Skeletal muscle cell (primary cell): ENCODE results near the gene DMGDH.

Source experiments
- DNase-seq: peaks from one replicate; pipeline ENCODE4 v3.0.0-alpha.2; 2010; ENCODE audit warnings: low read depth
- H3K4me3 ChIP-seq: 2 replicates; pipeline ENCODE4 v1.5.1; 2011; ENCODE audit warnings: low read depth, mild to moderate bottlenecking, control low read depth, low read length, moderate library complexity

The DMGDH gene

DNA sequence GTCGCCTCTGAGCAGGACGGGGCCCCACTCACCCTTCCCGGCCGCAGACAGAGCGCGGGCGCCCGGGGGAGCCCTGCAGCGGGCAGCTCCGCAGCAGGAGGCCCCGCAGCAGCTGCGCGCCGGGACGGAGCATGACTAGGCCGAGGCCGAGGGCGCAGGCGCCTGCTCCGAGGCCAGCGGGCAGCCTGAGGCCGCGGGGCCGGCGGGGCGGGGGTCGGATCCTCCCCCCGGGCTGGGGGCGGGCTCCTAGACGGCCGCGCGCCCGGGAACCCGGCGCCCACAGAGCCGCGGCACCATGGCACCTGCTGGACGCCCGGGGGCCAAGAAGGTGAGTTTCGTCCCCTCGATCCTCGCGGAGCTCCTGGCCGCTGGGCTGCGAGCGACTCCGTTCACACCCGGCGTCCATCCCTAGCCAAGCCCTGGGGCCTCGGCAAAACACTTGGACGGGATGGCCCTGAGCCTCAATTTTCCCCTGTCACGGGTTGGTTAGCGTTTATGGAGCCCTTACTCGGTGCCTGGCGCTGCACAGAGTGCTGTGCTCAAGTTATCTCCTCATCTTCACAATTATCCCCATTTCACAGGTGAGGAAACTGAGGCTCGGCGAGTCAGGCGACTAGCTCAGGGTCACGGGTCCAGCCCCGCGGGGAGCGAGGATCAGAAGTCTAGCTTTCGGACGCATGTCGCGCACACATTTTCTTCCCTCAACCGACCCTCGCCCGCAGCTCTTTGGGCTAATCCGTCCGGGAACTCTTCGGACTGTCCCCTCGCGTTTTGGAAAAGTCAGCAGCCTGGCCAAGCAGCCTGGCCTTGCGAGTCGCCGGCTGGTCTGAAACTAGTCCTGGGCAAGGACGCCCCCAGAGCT, at the start of gene DMGDH, which contains the start of gene BHMT2:
DMGDH (minus strand) TSS at position 187 of the 862 bp plus-strand sequence; CDS start at position 133, 54 bp downstream.
BHMT2 (plus strand) TSS at position 280 of the 862 bp plus-strand sequence; CDS start at position 296, 16 bp downstream.
- H3K4me3 ChIP-seq: peak within 1 kb of the TSS; percentile 31
- DNase-seq: no peak

DNA sequence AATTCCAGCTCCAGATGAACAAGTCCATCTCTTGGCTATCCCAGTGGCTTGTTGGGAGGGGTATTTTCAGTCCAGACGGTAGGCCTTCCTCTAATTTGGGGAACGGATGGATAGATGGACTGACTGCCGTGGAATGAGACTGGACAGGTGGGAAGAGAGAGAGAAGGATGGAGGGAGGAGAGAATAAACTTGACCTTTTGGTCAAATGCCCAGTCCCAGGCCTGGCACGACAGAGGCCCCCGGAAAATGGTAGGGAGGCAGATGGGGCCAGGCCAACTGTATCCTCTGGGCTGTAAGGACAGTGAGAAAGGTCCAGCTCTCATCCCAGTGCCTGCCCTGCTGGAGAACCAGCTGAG, 43.2 kb upstream of the DMGDH start:
- DNase-seq: no peak
- no peak overlapping the region for H3K4me3 ChIP-seq

DNA sequence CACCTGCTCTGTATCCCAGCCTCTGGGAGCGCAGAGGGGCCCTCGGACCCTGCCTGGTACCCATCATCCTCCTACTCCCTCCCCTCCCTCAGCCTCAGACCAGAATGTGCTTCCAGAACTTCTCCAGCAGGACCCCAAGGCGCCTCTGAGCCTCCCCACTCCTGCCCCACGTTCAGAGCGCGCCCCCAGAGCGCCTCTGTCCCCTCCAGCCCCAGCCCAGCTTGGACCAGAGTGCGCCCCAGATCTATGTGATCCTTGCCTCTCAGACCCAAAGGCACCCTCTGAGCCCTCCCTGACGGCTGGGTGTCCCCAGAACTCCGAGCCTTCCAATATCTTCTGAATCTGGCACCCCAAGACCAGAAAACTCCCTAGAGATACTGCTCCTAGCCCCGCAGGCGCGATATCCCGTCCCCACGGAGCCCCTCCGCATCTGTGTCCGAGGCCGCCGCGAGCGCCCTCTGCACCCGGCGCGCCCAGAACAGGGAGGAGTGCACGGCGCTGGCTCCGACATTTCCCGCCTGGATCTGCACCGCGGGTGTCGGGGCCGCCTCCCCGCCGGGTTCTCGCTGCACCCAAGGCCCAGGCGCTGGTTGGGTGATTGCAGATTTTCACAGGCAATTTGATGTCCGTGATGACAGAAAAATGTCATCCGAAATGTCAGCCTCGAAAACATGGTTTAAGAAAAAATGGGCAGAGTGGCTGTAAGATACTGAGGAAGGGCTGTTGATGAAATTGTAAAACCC, 42.7 kb upstream of the DMGDH start:
- no peak overlapping the region for H3K4me3 ChIP-seq
- no peak for DNase-seq

DNA sequence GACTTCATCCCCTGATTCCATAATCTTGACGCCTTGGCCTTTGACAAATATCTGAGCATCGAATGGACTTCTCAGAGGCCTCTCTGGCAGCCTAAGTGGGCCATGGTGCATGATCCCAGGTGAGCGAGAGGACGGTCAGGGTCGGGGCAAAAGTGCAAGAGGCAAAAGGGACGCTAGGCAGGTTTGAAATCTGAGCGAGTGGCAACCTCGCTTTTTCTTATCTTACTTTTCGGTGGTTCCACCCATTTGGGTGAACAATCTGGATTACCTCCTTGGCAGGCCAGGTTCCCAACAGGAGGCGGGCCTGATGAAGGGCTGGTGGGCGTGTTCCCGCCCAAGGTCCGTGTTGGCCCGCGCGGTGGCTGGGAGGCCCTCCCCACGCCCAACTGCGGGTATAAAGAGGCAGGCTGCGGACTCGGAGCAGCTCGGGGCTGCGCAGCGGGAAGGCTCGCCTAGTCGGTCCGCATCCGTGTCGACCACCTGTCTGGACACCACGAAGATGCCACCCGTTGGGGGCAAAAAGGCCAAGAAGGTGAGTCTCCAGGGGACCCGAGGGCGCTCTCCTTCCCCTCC, 42.0 kb upstream of the DMGDH start, which contains the start of gene BHMT:
BHMT (plus strand) TSS at position 423 of the 573 bp plus-strand sequence; CDS start at position 500, 77 bp downstream.
- DNase-seq: no peak
- no peak within 1 kb of the TSS for H3K4me3 ChIP-seq

DNA sequence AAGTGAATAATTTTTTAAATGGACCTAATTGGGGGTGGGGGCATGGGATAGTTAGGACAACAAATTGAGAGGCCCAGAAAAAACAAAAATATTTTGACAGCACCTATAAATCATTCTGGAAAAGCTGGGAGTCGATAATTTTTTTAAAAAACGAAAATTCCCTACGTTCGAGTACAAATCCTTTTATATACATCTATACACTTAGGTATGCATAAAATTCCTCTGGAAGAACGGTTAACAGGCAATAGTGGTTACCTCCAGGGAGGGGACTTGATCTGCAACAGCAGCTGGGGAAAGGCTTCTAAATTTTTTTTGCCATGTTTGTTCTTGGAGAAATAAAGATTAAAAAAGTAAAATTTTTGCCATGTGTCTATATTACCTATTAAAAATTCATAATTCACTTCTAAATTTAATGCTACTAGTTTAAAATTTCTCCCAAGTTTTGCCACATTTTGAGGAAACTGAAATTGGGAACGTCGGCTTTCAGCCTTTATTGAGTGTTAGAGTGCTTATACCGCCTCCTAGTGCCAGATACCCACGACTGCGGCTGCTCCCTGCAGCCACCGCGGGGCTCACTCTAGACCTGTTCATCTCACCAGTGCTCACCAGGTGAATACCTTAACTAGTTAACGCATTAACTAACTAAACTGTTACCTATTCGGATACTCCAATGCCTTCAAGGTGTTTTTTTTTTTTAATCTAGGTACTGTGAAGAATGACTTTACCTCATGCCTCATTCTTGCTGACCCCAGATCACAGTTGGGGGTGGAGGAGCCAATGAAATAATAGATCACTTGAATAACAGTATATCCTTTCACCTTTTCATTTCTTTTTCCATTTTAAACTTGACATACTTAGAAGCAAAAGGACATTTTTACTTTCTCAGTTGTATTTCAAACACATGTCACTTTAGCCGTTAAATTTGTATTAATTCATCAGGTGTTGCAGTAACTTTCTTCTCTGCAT, 40.3 kb upstream of the DMGDH start:
- H3K4me3 ChIP-seq: no peak overlapping the region
- no peak for DNase-seq

DNA sequence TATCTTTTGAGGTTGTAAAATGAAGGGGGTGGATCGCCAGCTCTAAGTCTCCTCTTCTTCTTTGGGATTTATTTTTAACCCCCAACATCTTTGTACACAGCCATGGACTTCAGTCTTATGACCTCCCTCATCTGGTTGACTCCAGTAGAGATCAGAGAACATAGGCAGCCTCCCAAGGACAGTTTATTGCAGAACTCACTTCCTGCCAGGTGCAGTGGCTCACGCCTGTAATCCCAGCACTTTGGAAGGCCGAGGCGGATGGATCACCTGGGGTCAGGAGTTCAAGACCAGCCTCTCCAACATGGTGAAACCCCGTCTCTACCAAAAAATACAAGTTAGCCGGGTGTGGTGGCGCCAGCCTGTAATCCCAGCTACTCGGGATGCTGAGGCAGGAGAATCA, 39.3 kb upstream of the DMGDH start:
- H3K4me3 ChIP-seq: no peak overlapping the region
- no peak for DNase-seq

DNA sequence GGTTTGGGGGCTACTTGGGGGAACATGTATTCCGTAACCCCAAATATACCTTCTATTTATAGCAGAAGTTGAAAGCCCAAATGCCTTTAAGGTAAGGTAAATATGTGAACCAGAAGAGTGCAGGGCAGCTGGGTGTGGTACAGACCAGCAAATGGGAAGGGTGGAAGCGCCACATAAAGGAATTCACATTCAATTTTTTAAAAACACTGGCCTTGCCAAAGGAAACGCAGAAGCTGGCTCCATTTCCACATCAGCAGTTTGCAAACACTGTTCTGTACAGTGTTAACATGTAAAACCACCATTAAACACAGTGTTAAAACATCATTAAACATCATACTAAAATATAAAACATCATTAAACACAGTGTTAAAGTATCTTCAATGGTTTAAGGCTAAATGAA, 38.6 kb upstream of the DMGDH start:
- DNase-seq: no peak

DNA sequence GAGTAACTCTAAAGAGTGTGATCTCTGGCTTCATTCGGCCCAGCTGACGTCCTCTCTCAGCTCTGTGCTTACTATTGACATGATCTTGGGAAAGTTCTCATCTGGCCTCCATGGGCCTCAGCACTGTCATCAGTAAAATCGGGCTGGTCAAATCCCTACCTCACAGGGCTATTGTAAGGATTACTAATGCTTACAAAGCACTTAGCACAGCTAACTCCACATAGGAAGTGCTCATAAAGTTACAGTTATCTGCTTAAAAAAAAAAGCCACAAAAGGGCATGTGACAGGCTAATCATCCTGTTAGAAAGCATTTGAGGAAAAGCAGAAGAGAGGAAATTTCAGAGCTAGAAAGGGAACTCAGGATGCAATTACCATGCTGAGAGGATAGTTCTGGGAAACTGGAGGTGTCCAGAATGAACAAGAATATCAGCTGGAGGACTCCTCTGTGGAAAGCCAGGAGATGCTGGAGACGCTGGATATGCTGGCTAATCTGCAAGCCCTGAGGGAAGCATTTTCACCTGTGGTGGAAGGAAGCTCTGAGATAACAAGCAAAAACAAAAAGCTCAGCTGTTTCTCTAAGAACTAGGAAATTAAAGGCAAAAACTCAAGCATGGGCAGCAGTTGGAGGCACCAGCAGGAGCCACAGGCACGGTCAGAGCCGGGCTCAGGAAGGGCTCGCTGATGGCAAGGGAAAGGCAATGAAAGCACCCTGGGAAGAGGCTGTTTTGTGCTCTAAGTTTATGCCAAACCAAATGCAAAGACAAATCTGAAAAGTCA, 37.7 kb upstream of the DMGDH start:
- H3K4me3 ChIP-seq: no peak overlapping the region
- DNase-seq: peak; percentile 6

More for the DNA sequence above, 38.6 kb upstream of the DMGDH start:
- no peak overlapping the region for H3K4me3 ChIP-seq

DNA sequence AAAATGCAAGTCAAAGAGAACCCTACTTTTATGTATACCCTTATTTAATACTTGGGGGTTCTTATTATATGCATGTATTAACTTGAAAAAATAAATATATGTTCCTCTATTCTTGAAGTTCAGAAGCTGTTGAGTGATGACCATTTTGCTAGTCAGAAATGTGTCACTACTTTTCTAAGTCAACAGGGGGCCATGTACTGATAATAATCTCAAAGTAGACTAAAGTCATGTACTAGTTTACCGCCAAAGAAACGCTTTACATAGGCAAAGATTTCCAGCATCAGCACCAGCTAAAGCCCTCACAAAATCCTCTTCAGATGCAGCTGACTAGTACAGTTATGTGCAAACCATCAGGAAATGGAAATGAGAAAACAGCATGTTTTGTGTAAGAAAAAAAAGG, 36.4 kb upstream of the DMGDH start:
- no peak for DNase-seq
- H3K4me3 ChIP-seq: no peak overlapping the region

DNA sequence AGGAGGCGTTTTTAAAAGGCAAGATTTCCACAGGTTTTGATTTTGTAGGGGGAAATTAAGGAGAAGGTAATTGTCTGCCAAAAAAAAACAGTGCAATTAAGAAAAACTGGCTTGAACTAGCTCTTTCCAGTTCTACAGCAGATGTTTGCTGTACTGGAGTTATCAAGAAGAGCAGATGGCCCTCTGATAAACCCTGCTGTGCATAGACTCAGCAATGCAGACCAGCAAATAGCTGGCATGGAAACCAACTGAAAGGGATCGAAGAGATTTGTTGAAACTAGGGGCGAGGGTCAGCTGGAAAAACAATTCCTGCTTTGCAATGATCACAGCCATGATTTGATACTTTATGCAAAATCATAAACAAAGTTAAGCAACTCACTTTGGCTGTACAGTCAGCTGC, 24.3 kb upstream of the DMGDH start:
- no peak for DNase-seq
- no peak overlapping the region for H3K4me3 ChIP-seq

DNA sequence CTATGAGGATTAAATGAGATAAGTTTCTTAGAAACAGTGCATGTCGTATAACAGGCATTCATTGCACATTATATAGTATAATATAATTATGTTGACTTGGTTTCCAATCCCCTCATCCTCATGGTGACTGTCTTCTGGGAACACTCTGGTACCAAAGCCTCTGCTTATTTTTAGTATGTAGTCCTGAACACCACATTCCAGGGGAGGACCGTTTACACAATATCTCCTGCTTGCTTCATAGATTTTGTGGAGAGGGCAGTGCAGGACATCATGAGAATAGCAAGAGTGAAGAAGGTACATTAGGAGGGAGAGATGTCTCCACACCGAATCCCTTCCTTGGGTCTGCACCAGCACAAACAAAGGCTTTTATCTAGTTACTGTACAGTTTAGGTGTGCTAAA, 21.6 kb upstream of the DMGDH start:
- H3K4me3 ChIP-seq: no peak overlapping the region
- no peak for DNase-seq

DNA sequence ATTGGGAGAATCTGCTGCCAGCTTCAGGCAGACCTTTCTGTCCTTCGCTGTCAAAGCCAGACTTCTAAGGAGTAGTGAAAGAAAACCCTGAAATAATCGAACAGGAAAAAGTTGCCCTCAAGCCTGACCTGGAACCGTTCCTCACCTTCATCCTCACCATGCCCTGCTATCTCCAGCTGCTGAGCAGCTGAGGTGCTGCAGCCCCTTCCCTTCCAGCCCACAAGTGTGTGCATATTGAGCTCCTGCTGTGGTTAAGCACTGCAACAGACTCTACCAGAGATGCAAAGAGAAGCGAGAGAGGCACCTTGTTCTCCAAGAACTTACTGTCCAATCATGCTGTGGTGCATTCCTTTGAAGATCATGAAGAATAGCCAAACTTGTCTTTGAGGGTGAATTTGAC, 19.0 kb upstream of the DMGDH start:
- DNase-seq: no peak
- no peak overlapping the region for H3K4me3 ChIP-seq

DNA sequence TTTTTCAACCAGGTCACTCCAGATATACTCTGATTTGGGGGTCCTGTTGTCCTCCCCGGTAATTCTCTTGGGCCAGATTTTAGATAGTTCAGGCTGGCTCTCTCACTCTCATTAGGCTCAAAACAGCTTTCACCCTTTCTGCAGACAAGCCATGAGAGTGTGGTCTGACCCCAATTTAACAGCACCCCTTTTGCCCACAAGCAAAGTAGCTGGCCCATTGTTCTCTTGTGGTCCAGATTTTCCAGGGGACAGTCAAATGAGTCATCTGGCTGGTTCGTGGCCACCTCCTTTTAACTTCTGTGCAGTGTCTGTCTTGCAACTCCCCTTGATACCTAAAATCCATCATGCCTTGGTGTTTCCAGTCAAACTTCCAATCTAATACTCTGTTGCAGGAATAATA, 16.6 kb upstream of the DMGDH start:
- DNase-seq: no peak
- no peak overlapping the region for H3K4me3 ChIP-seq

DNA sequence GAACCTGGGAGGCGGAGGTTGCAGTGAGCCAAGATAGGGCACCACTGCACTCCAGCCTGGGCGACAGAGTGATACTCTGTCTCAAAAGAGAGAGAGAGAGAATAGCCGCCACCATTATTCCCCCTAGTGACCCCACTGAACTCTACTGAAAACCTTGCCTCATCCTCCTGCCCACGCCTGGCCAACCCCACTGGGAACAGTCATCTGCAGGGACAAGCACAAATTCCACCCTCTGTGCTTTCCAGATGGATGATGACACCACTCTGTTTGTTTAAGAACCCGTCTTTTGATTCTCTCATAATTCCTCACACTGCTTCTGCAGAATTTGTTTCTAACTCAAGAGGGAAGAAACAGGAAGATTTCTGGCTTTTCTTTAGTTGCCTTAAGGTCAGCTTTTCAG, 12.3 kb upstream of the DMGDH start:
- DNase-seq: no peak
- H3K4me3 ChIP-seq: no peak overlapping the region

DNA sequence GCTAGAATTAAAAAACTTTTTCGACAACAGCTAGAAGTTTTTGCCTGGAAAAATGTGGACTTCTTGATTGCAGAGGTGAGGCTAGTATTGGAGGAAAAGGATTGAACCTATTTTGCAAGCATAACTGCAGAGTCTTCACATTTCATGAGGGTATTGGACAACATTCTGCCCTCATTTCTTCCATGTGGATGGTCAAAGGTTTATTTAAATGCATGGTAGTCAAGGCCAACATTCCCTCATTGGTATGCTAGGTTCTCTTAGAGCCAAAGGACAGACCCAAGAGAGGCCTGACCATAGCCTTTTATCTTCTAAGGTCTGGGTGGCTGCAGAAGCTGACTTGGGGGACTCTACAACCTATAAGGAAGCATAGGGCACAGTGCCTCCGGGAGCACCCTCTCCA, 11.3 kb upstream of the DMGDH start:
- no peak for DNase-seq
- H3K4me3 ChIP-seq: no peak overlapping the region

DNA sequence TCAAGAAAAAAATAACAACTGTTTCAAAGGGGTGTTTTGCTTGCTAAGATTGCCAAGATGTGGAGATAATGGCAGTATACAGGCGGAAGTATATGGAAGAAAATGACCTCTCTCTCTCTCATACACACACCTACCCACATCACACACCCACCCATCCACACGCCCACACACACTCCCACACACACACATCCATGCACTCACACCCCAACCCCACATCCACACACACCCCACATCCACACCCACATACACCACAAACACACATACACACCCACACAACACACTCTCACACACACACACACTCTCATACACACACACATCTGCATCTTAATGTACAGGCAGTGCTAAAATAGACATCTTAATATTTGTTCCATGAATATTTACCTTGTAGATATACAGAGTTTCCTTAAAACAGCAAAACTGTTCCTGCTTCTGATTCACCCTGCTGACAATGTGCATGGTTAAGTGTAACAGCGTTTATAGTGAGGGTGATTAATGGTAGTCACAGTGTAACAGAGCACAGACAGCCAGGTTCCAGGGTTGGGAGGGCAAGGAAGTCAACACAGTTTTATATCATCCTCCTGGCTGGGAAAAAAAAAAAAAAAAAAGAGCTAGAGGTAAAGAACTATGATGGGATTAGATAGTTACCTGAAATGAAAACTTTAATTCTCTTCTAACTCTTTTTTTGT, 8.3 kb upstream of the DMGDH start:
- no peak overlapping the region for H3K4me3 ChIP-seq
- no peak for DNase-seq

DNA sequence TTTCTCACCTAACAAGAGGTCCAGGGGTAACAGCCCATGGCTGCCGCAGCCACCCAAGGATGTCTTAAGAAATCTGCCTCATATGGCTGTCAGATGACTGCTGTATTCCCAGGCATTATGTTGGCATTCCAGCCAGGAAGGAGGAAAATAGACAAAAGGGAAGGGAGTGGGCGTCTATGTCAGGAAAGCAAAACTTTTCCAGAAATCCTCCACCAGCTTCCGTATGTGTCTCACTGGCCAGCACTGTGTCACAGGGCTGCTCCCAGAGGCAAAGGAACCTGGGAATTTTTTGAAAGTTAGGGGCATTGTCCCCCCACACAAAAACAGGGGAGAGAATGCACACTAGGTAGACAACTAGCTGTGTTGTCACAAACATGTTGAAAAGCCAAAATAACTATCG, 7.3 kb upstream of the DMGDH start:
- DNase-seq: no peak
- H3K4me3 ChIP-seq: no peak overlapping the region
